GM18505 (cell line): ENCODE results near the gene SPDL1.
A peak's percentile ranks its signal among the peaks of the same experiment; 100 is the strongest.
"Not testable (repeated sequence)": the region's sequence is repeated elsewhere in the genome, so short reads cannot be mapped to it uniquely, and the experiment has no call there.

Source experiments
- ATAC-seq: cut with Tn5 transposase; IDR thresholded peaks from one replicate; pipeline ENCODE4 v1.9.1; 2021; ENCODE audit not compliant: unreplicated experiment
- POLR2A ChIP-seq: IDR thresholded peaks from 4 replicates; pipeline ENCODE4 v1.6.1; 2011; ENCODE audit warnings: borderline replicate concordance; ENCODE audit not compliant: insufficient read depth, insufficient read length; ENCODE audit errors: extremely low read depth

Gene SPDL1

DNA sequence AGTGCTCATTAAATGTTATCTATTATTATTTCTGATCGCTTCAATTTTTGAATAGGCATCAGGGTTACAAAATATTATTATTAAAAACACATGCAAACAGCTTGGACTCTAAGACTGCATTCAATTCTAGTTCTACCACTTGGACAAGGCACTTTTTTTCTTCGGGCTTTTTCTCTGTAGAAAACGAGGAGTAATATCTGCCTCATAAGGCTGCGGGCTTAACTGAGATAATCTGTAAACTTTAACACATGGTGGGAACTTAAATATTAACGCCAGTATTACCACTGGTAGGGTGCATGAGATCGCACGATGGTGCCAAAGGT, 511 bp upstream of the SPDL1 start:
- peak; percentile 29 for ATAC-seq
- TF ChIP-seq POLR2A, result no peak

DNA sequence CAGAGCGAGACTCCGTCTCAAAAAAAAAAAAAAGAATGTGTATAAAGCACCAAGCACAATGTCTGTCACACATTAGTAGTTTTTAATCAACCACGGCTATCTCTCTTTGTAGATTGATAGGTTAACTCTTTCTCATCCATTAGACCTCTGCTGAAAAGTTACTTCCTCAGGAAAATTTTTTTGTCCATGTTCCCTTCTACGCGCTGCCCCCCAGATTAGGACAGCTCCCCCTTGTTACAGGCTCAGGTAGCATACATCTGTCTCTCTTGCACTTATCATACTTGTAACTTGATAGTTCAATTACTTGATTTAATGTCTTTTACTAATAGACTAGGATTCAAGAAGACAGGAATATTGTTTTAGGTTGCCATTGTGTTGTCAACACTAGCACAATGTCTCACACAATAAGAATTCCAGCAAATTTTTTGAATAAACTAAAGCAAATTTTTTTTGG, 1.5 kb downstream of the SPDL1 start:
- no peak for ATAC-seq
- TF ChIP-seq POLR2A, result no peak

DNA sequence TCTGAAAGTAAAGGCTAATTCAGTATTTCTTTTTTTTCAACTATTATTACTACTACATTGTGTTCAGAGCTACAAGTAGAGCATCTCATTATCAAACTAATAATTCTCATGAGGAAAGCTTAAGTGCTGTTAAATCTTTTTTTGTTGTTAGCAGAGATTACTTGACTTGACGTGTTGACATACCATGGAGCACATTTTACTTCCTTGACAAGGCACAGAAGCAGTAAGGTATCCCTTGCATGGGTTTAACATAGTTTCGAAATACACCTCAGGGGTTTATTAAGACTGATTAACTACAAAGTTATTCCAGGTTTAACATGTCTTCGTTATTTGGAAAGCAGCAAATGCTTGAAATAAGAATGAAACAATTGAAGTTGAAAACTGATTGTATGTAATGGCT, 7.0 kb downstream of the SPDL1 start:
- TF ChIP-seq POLR2A, result no peak
- no peak for ATAC-seq

DNA sequence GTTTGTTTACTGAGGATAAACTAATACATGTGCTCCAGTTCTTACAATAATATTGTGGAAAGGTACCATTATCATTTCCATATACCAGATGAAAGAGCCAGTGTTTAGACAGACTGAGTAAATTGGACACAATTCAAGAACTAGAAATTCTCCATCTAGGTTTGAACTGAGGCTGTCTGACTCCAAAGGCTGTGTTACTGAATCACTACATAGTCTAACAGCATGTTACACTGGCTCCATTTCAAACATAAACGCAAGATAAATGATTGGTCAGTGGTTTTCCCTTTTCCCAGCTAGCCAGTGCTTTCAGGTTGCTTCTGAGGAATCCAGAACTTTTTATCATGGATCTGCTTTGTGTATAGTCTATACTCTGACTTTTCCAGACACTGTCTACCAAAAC, 8.1 kb downstream of the SPDL1 start:
- TF ChIP-seq POLR2A, result no peak
- ATAC-seq, result no peak

DNA sequence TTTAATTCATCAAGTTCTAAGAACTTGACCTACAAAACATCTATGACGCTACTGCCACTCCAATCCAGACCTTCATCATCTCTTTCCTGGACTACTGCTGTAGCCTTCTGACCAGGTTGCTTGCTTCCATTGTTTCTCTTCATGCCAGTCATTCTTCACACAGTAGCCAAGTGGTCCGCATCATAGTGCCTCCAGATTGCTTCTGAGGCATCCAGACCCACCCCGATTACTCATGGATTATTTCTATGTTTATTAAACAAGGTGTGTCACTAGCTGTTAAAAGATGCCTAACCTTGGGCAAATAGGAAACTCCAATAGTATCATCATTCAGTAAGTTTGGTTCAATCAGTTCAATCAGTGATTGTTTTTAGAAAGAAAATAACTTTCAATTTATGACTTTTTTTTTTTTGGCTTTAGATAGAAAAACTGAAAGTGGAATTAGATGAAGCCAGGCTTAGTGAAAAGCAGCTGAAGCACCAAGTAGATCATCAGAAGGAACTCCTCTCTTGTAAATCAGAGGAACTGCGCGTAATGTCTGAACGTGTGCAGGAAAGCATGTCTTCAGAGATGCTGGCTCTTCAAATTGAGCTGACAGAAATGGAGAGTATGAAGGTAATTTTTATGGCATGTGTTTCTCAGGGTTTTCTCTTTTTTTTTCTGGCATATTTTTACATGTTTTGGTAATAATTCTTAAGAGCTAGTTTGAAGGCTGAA, 9.5 kb downstream of the SPDL1 start:
- no peak for TF ChIP-seq POLR2A
- no peak for ATAC-seq

DNA sequence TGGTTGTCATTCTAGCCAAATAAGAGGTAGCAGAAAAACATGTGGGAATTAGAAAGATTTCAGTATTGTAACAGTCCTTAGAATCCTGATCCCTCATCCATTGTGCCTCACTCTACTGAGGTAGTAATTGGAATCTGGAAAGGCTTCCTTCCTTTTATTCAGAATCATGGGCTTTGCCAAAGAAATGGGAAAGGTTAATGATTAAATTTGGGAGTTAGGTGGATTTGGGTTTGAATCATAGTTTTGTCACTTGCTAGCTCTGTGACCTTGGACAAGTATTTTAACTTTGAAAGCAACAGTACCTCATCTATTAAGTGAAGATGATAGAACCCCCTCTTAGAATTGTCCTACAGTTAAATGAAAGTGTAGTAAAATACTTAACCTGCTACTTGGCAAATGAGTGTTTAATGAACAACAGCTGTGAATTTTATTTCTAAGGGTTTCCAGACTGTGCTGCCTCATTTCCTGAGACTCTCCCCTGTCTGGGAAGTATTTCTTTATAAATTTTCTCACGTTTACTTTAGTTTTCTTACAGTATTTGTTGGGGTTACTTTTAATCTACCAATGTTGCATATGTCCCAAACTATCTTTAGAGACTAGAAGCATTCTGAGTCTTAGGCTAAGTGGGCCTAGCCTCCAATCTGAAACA, 11.7 kb downstream of the SPDL1 start:
- no peak for TF ChIP-seq POLR2A
- no peak for ATAC-seq

DNA sequence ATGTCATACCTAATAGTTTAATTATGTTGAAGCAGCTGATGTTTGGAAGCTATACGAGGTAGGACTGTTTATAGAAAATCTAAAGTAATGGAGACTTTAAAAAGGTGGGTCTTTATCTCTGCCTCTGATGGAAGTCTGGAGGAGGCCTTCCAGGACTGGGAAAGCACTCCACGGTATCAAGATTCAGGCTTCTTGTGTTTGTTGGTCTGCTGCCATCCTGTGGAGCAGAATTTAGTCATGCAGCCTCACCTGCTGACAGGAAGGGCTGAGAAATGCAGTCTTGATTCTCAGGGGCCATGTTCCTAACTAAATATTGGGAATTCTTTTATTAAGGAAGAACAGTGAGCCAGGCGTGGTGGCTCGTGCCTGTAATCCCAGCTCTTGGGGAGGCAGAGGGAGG, 15.9 kb downstream of the SPDL1 start:
- no peak for ATAC-seq
- no peak for TF ChIP-seq POLR2A

DNA sequence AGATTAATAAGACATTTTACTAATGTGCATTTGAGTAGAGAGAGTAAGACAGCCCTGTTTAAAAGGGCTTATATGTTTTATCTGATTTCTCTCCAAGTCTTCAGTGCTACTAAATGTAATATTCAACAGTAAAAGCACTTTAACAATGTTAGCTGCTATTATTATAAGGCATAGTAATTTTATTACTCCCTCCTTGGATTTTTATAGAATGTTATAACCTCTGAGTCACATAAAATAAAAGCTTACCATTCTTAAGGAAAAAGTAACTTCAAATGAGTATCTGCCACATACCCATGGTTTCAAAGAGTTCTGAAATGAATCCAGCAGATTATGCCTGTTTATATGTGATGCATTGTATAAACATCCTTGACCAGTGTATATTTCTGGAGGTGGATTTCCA, 19.0 kb downstream of the SPDL1 start:
- ATAC-seq, result no peak
- no peak for TF ChIP-seq POLR2A

DNA sequence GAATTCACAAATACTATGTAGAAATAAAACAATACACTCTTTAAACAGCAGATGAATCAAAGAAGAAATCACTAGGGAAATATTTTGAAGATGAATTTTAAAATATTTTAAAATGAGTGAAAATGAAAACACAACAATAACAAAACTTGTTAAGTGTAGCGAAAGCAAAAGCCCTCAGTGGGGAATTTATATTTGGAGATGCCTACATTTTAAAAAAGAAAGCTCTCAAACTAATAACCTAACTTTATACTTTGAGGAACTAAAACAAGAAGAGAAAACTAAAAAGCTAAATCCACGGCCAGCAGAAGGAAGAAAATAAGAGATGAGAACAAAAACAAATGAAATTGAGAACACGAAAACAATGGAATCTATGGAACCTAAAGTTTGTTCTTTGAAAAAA, 22.7 kb downstream of the SPDL1 start:
- TF ChIP-seq POLR2A, result no peak
- ATAC-seq, result no peak

DNA sequence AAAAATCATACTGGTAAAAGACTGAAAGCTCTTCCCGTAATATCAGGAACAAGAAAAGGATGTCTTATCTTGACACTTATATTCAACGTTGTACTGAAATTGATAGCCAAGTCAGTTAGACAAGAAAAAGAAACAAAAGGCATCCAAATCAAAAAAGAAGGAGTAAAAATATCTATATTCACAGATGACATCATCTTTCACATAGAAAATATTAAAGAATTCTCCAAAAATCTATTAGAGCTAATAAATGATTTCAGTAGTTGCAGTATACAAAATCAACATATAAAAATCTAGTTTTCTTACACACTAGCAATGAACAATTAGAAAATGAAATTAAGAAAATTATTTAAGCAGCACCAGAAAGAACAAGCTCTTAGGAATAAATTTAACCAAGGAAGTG, 24.3 kb downstream of the SPDL1 start:
- ATAC-seq, result no peak
- no peak for TF ChIP-seq POLR2A

DNA sequence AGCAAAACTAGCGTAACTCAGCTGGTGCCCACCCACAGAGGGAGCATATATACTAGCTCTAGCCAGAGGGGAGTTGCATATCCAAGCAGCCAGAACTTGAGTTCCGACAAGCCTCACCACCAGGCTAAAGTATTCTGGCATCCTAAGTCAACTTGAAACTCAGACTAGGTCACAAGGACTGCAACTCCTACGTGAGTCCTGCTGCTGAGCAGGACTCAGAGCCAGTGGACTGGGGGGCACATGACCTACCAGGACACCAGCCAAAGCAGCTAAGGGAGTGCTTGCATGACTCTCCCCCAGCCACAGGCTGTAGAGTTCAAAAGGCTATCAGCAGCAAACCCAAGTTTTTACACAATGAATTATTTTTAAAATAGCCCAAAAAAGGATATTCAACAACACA, 26.1 kb downstream of the SPDL1 start:
- no peak for ATAC-seq
- no peak for TF ChIP-seq POLR2A

DNA sequence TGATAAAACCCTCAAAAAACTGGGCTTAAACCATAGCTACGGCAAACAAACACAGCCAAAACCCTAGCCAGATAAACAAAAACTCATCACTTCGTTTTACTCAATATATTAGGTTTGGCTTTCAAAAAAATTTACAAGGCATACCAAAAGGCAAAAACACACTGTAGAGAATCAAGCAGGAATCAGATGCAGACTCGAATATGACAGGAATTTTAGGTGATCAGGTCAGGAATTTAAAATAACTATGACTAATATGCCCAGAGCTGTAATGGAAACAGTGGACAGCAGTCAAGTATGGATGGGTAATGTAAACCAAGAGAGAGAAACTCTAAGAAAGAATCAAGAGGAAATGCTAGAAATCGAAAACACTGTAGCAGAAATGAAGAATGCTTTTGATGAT, 27.0 kb downstream of the SPDL1 start:
- TF ChIP-seq POLR2A, result no peak
- no peak for ATAC-seq

DNA sequence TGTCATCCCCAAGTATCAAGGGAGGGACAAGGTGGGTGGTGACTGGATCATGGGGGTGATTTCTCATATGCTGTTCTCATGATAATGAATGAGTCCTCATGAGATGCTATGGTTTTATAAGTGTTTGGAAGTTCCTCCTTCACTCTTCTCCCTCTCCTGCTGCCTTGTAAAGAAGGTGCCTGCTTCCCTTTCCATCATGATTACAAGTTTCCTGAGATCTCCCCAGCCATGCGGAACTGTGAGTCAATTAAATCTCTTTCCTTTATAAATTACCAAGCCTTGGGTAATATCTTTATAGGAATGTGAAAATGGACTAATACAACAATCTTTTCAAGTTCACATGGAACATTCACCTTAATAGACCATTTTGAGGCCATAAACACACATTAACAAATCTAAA, 32.0 kb downstream of the SPDL1 start:
- ATAC-seq, result no peak
- TF ChIP-seq POLR2A, result no peak

DNA sequence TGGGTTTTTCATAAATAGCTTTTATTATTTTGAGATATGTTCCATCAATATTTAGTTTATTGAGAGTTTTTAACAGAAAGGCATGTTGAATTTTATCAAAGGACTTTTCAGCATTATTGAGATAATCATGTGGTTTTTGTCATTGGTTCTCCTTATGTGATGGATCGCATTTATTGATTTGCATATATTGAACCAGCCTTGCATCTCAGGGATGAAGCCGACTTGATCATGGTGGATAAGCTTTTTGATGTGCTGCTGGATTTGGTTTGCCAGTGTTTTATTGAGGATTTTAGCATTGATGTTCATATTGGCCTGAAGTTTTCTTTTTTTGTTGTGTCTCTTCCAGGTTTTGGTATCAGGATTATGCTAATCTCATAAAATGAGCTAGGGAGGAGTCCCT, 40.7 kb downstream of the SPDL1 start:
- not testable (repeated sequence) for ATAC-seq

DNA sequence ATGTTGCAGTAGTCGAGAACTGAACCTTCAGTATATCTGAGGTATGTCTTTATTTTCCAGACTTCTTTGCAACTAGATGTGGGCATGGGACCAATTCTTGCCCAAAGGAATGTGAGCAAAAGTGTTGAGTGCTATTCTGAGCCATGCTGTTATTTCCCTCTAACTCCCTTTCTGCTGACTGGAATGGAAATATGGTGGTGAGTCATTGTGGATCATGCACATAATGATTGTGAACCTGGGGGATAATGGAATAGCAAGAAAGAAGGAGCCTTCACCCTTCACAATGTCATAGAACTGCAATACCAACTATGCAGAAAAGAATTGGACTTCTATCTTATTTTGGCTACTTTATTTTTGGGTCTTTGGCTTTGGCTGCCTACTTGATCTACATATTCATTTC, 43.2 kb downstream of the SPDL1 start:
- no peak for ATAC-seq

DNA sequence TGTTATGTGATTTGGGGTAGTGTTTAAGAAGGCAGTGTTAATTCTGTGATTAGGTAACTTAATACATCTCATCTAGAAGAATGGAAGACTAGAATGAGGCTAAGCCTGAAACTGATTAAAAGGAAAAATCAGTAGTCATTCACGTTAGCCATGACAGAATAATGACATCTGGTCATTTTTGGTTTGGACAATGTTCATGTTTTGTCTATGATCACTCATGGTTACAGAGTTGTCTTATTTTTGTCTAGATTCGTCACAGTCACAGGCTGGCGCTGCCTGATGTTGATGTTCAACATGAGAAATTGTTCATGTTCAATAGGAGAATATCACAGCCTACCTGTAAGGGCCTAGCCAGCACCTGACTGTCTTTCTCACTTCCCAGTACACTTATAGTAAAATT, 44.0 kb downstream of the SPDL1 start:
- no peak for TF ChIP-seq POLR2A
- ATAC-seq, result no peak

More for the DNA sequence above, 43.2 kb downstream of the SPDL1 start:
- no peak for TF ChIP-seq POLR2A

DNA sequence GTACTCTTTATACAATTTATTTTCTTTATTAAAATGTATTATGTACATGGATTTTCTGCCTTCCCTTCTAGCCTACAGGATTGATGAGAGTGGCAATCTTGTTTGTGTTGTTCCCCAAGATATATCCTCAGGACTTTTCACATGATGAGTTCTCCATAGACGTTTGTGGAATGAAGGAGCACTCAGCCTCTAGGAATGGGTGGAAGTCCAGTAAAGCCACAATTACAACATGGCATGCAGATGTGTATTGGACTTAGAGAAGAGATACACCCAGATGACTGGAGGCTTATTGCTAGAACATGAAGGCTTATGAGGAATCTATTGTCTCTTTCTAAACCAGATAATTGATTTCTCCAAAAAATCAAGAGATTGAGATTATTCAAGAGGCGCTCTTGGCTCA, 45.3 kb downstream of the SPDL1 start:
- TF ChIP-seq POLR2A, result no peak
- no peak for ATAC-seq
